GM12878 (cell line): Measurements from ENCODE around the gene PDLIM5. TPM values are rescaled to one million over a fixed set of nuclear protein-coding genes. Genes with fewer than 3 reads are reported as not detected.
A peak's percentile ranks its signal among the peaks of the same experiment; 100 is the strongest.

Experiments used
- ATAC-seq: fragments of 200-7000 bp; cut with Tn5 transposase; 3 replicates; pipeline ENCODE4 v1.9.1; 2020; ENCODE audit warnings: mild to moderate bottlenecking, moderate library complexity
- BruUV-seq: library from RNA; stranded (reverse); fragments of 400-500 nt; replicated peaks from 2 replicates; lab custom pipeline; 2021; lab: Mats Ljungman, UMichigan
- CTCF ChIA-PET: fragments of 300-600 bp; sonication (Branson Sonifier 250); formaldehyde crosslinking; extraction: SDS; loops from one replicate; lab custom pipeline; 2021; ENCODE audit warnings: inconsistent platforms; lab: Yijun Ruan, JAX
- POLR2A ChIA-PET: fragments of 350-600 bp; formaldehyde crosslinking; extraction: SDS; loops from one replicate; lab custom pipeline; 2021; ENCODE audit warnings: inconsistent platforms; lab: Charles Lee
- RAD21 ChIA-PET: fragments of 300-600 bp; sonication (Branson Sonifier 250); formaldehyde crosslinking; loops from one replicate; lab custom pipeline; 2023; ENCODE audit warnings: antibody characterized with exemption; ENCODE audit not compliant: unreplicated experiment; lab: Charles Lee
- SMC1A ChIA-PET: fragments of 300-600 bp; sonication (Branson Sonifier 250); formaldehyde crosslinking; loops from one replicate; lab custom pipeline; 2023; ENCODE audit not compliant: unreplicated experiment, uncharacterized antibody; lab: Charles Lee
- DNase-seq: peaks from one replicate; pipeline ENCODE4 v3.0.0-alpha.2; 2011; ENCODE audit warnings: low read depth, low spot score
- FAIRE-seq: peaks from 3 replicates; lab custom pipeline; 2011; peaks lifted over from hg19 to GRCh38; lab: Jason Lieb, UNC
- H2AFZ ChIP-seq: 2 replicates; pipeline ENCODE4 v1.6.0; 2011; ENCODE audit warnings: low read depth, low read length, control low read depth; ENCODE audit not compliant: control insufficient read depth
- H3K27ac ChIP-seq: 2 replicates; pipeline ENCODE4 v1.5.1; 2011; ENCODE audit warnings: control low read depth; ENCODE audit not compliant: control insufficient read depth, insufficient read depth
- H3K27me3 ChIP-seq, 2 experiments: replicated peaks in 1 of 2; 2 replicates each; pipeline versions ENCODE4 v1.6.0 to v1.6.1; 2011; ENCODE audit warnings: low read length in 1 of 2; ENCODE audit not compliant: control insufficient read depth in 2 of 2, insufficient read depth in 2 of 2
- H3K36me3 ChIP-seq, 2 experiments: 2 replicates each; pipeline ENCODE4 v1.5.1; 2011; ENCODE audit warnings: low read length in 1 of 2; ENCODE audit not compliant: control insufficient read depth in 2 of 2, insufficient read depth in 2 of 2
- H3K4me1 ChIP-seq: 2 replicates; pipeline ENCODE4 v1.6.1; 2011; ENCODE audit warnings: mild to moderate bottlenecking, low read length, moderate library complexity, mixed read lengths; ENCODE audit not compliant: control insufficient read depth, insufficient read depth
- H3K4me2 ChIP-seq: 2 replicates; pipeline ENCODE4 v1.6.0; 2011; ENCODE audit warnings: control low read depth; ENCODE audit not compliant: control insufficient read depth, insufficient read depth
- H3K4me3 ChIP-seq: fragments of 200-600 bp; sonication (generic); 2 replicates; pipeline ENCODE4 v1.5.1; 2016
- H3K79me2 ChIP-seq: 2 replicates; pipeline ENCODE4 v1.6.0; 2011; ENCODE audit warnings: low read length; ENCODE audit not compliant: control insufficient read depth, insufficient read depth
- H3K9ac ChIP-seq: 2 replicates; pipeline ENCODE4 v1.8.0; 2011; ENCODE audit warnings: low read length, control low read depth, mixed read lengths; ENCODE audit not compliant: control insufficient read depth, insufficient read depth
- H3K9me3 ChIP-seq: replicated peaks from 3 replicates; pipeline ENCODE4 v1.5.1; 2011; ENCODE audit warnings: mild to moderate bottlenecking, low read length; ENCODE audit not compliant: control insufficient read depth, insufficient read depth
- H4K20me1 ChIP-seq: 2 replicates; pipeline ENCODE4 v1.6.0; 2011; ENCODE audit not compliant: control insufficient read depth, insufficient read depth
- CREM ChIP-seq: IDR thresholded peaks from 2 replicates; pipeline ENCODE4 v1.6.1; 2014; ENCODE audit warnings: antibody characterized with exemption, low read depth
- E2F4 ChIP-seq: IDR thresholded peaks from 2 replicates; pipeline ENCODE4 v1.6.1; 2012; ENCODE audit warnings: low read depth, low read length, improper control_type of control experiment
- ELK1 ChIP-seq: IDR thresholded peaks from 2 replicates; pipeline ENCODE4 v1.6.1; 2012; ENCODE audit warnings: low read depth, low read length, improper control_type of control experiment
- ESRRA ChIP-seq: IDR thresholded peaks from 2 replicates; pipeline ENCODE4 v1.6.1; 2012; ENCODE audit warnings: mild to moderate bottlenecking, low read length, improper control_type of control experiment
- GABPA ChIP-seq: IDR thresholded peaks from 2 replicates; pipeline ENCODE4 v1.6.1; 2014; ENCODE audit warnings: antibody characterized with exemption, low read depth, mild to moderate bottlenecking, inconsistent platforms
- ZBTB11 ChIP-seq: fragments of 450-650 bp; formaldehyde crosslinking; IDR thresholded peaks from 2 replicates; pipeline ENCODE4 v1.5.0; 2022; ENCODE audit warnings: mild to moderate bottlenecking, missing genetic modification characterization
- ZZZ3 ChIP-seq: IDR thresholded peaks from 2 replicates; pipeline ENCODE4 v1.6.1; 2011; ENCODE audit warnings: low read depth; ENCODE audit not compliant: control insufficient read depth, insufficient read length
- WGBS: methylation state at CpG from one replicate; pipeline ENCODE4 v1.1.6; 2016; ENCODE audit warnings: low lambda C conversion rate; ENCODE audit not compliant: insufficient replicate concordance, insufficient coverage; ENCODE audit errors: missing lambda C conversion rate; 5-methylcytosine and 5-hydroxymethylcytosine counted together
- in situ Hi-C: fragments of 300-500 bp; cut with MboI; formaldehyde crosslinking; loops from 9 replicates; pipeline ENCODE4 v1.14.3; 2018; ENCODE audit warnings: mixed read lengths
- intact Hi-C: fragments of 100-400 bp; cut with micrococcal nuclease; formaldehyde crosslinking; loops from one replicate; pipeline ENCODE4 v1.14.2; 2022; ENCODE audit not compliant: unreplicated experiment
- polyA plus RNA-seq, 11 experiments: library from polyadenylated mRNA; depleted of rRNA in 4 of 11; unstranded in 6 of 11; stranded (reverse) in 5 of 11; fragments of >200 nt; fragmentation: Nextera tagmentation in 4 of 11; fragmentation: Illumina TruSeq in 1 of 11; extraction: Ambion mirVana in 4 of 11; extraction: Trizol in 1 of 11; gene quantifications; 1 replicate in 1 of 11; 2 replicates in 10 of 11; pipeline versions ENCODE4 v1.2.1 to v1.2.3, GENCODE V29; 2011 to 2016; ENCODE audit warnings: inconsistent platforms in 2 of 11, missing spikeins in 2 of 11, low read depth in 1 of 11
- total RNA-seq, 4 experiments: library from RNA; depleted of rRNA in 3 of 4; stranded (reverse); fragments of >200 nt in 3 of 4; fragmentation: Illumina TruSeq in 1 of 4; extraction: Trizol in 1 of 4; gene quantifications; 2 replicates each; pipeline versions ENCODE4 v1.2.1 to v1.2.3, GENCODE V29; 2013 to 2021
- TF ChIP-seq, protein P1 (sequence below): fragments of 450-650 bp; IDR thresholded peaks from 2 replicates; pipeline ENCODE4 v1.6.1; 2018; ENCODE audit warnings: mild to moderate bottlenecking, low read depth, moderate library complexity; ENCODE audit not compliant: partially characterized antibody

Gene PDLIM5
- total and polyA plus RNA-seq, 10 of the 15 experiments (the other 5 are each of a cell fraction or from before 2014, with no cell fraction given): 10.0 to 52.9 (median 20.7) TPM

- DNase-seq (no peak), FAIRE-seq (no peak), ATAC-seq (no peak)
- H3K9ac ChIP-seq: no peak overlapping the region
- no TSS peak for BruUV-seq
- H3K36me3 ChIP-seq: no peaks in the 10 kb centered on the region; a peak in 1 of 4 replicates
- CTCF ChIA-PET: interaction anchor here (1.3 kb wide), 1 partner anchor 9 kb away, joined by 7 read pairs; no protein-coding TSS in a partner anchor
- no peak overlapping the region for H3K4me3 ChIP-seq
- 97% methylated on average over 2 of the region's 2 CpGs for WGBS
- in situ Hi-C loops: loop anchor here (10.0 kb wide), 1 partner anchor 495 kb away; no protein-coding TSS in a partner anchor
- H3K27me3 ChIP-seq: no peaks in the 10 kb centered on the region
- H3K27ac ChIP-seq: no peak overlapping the region
- SMC1A ChIA-PET: interaction anchor here (0.9 to 1.0 kb wide), 2 partner anchors 9 to 100 kb away, joined by 3 to 7 read pairs; no protein-coding TSS in a partner anchor
- H2AFZ ChIP-seq: no peak overlapping the region
- no peaks in the 10 kb centered on the region for H3K79me2 ChIP-seq
- H3K4me2 ChIP-seq: no peak overlapping the region
- H3K9me3 ChIP-seq: no peaks in the 10 kb centered on the region
- H3K4me1 ChIP-seq: no peaks in the 10 kb centered on the region
- TF ChIP-seq CREM: no peak
- POLR2A ChIA-PET: no interaction called here
- RAD21 ChIA-PET: no interaction called here
- intact Hi-C loops: no loop called here
- H4K20me1 ChIP-seq: no peaks in the 10 kb centered on the region
These were observed 178.1 kb downstream of the PDLIM5 start for GRCh38 chr4:94629837-94630236.

DNA sequence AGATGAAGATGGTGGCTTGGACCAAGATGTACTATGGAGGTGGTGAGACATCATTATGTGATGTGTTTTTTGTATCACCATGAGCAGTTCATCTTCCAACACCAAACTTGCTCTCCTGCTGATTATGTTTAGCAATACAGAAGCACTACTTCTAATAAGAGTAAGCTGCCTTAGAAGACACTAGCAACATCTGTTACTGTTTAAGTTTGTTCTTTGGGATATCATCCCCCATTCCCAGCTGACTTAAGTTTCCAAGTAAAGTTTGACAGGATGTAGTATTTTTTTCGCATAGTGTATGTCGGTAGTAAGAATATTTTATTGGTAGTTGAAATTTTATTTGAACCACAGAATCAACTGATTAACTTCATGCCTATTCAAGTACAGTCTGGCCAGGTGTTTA lies 182.5 kb downstream of the PDLIM5 start:
- no peak overlapping the region for H3K4me2 ChIP-seq
- ChIA-PET RAD21 (no interaction called here), CTCF (interaction anchor here (3.7 kb wide), 1 partner anchor 13 kb away, joined by 17 read pairs; no protein-coding TSS in a partner anchor), SMC1A (no interaction called here), POLR2A (no interaction called here)
- no peak overlapping the region for H3K9ac ChIP-seq
- no peaks in the 10 kb centered on the region for H3K36me3 ChIP-seq
- DNase-seq (no peak), FAIRE-seq (peak; percentile 70), ATAC-seq (no peak)
- H3K4me3 ChIP-seq: no peak overlapping the region
- 94% methylated on average over 2 of the region's 2 CpGs for WGBS
- H3K9me3 ChIP-seq: no peaks in the 10 kb centered on the region
- no peaks in the 10 kb centered on the region for H3K27me3 ChIP-seq
- H4K20me1 ChIP-seq: no peaks in the 10 kb centered on the region
- BruUV-seq: no TSS peak
- H2AFZ ChIP-seq: no peak overlapping the region
- no peak overlapping the region for H3K27ac ChIP-seq
- in situ Hi-C loops: no loop called here
- no peaks in the 10 kb centered on the region for H3K4me1 ChIP-seq
- intact Hi-C loops: no loop called here
- H3K79me2 ChIP-seq: no peaks in the 10 kb centered on the region
- TF ChIP-seq, protein P1, sequence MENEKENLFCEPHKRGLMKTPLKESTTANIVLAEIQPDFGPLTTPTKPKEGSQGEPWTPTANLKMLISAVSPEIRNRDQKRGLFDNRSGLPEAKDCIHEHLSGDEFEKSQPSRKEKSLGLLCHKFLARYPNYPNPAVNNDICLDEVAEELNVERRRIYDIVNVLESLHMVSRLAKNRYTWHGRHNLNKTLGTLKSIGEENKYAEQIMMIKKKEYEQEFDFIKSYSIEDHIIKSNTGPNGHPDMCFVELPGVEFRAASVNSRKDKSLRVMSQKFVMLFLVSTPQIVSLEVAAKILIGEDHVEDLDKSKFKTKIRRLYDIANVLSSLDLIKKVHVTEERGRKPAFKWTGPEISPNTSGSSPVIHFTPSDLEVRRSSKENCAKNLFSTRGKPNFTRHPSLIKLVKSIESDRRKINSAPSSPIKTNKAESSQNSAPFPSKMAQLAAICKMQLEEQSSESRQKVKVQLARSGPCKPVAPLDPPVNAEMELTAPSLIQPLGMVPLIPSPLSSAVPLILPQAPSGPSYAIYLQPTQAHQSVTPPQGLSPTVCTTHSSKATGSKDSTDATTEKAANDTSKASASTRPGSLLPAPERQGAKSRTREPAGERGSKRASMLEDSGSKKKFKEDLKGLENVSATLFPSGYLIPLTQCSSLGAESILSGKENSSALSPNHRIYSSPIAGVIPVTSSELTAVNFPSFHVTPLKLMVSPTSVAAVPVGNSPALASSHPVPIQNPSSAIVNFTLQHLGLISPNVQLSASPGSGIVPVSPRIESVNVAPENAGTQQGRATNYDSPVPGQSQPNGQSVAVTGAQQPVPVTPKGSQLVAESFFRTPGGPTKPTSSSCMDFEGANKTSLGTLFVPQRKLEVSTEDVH: no peak
- no peak for TF ChIP-seq ESRRA
- no peak for TF ChIP-seq GABPA
- TF ChIP-seq E2F4: no peak
- TF ChIP-seq ZZZ3: no peak
- TF ChIP-seq ELK1: no peak
- TF ChIP-seq ZBTB11 (CRISPR knock-in tag): no peak
